LoVo (cell line): Measurements from ENCODE around the gene FHL1.
"Not testable (repeated sequence)": the region's sequence is repeated elsewhere in the genome, so short reads cannot be mapped to it uniquely, and the experiment has no call there.

Experiments used
- DNase-seq: peaks from one replicate; pipeline ENCODE4 v3.0.0-alpha.2; 2016; ENCODE audit warnings: low spot score

Gene FHL1

DNA sequence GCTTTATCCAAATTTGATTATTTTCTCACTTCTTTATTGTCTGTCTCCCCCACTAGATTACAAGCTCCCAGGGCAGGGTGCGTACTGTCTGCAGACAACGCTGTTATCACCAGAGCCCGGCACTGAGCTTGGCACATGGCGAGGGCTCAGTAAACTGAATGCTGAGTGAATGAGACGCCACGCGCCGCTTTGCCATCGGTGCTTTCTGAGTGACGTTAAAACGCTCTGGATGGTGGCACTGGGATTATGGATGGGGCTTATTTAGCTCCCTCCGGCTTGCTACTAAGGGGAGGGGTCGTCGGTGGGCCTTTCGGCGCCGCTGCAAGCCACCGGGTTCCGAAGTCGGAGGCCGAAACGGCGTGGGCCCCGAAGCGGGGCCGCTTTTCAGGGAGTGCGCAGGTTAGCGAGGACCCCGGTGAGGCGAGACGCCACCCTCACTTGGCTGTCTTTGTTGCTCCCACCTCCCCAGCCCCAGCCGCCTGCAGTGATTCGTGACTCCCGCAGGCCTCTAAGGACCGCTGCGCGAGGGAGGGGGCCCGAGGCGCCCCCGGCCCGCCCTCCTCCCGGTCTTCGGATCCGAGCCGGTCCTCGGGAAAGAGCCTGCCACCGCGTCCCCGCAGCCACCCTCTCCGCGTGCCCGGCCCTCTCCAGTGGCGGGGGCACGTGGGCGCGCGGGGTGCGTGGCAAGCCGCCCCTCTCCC lies 569 bp upstream of the FHL1 start:
- DNase-seq, result no peak

DNA sequence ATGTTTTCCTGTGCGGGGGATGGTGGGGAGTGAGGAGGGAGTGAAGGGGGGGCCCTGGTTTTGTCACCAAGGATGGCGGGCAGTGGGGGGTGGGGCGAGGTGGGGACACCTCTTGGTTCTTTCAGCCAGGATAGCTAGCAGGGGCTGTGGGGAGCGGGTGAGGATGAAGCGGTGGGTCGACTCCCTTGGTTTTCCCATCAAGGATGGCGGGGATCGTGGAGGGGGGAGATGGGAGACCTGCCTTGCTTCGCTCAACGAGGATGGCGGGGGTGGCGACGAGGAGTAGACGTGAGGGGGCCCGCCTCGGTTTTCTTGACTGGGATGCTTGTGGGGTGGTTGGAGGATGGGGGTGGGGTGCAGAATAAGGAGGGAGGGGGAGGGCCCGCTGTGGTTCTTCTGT lies 643 bp downstream of the FHL1 start:
- no peak for DNase-seq

DNA sequence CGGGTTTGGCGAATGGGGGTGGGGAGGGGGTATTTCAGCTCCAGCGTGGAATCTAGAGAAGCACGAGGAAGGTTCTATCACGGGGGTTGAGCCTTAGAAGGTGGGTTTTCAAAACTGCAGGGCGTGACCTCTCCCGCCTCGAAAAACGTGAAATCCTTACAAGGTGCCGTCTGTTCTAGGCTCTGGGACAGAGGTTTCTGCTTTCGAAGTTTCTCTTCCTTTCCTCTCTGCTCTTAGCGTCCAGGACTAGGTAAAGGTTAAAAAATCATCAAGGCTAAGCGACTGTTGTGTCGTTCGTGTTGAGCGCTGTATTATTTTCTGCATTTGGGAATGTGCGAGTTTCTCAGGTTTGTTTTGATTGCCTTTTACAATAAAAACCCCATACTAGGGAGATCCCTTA lies 1.1 kb downstream of the FHL1 start:
- no peak for DNase-seq

DNA sequence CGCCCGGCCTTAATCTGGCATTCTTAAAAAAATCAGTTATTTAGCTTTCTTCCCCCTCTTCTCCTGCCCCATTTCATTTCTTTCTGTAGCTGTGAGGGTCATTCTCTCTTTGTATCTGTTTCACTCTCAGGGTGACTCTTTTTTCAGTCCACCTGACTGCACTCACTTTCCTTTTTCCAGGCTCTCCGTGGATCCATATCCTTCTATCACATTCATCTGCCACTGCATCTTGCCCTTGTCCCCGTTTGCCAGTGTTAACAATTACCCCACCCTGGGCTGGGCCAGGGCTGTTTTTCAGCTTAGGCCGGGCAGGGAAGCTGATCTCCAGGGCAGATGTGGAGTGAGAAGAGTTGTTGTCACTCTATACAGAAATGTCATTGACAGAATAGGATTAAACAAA lies 7.7 kb downstream of the FHL1 start:
- DNase-seq, result no peak

DNA sequence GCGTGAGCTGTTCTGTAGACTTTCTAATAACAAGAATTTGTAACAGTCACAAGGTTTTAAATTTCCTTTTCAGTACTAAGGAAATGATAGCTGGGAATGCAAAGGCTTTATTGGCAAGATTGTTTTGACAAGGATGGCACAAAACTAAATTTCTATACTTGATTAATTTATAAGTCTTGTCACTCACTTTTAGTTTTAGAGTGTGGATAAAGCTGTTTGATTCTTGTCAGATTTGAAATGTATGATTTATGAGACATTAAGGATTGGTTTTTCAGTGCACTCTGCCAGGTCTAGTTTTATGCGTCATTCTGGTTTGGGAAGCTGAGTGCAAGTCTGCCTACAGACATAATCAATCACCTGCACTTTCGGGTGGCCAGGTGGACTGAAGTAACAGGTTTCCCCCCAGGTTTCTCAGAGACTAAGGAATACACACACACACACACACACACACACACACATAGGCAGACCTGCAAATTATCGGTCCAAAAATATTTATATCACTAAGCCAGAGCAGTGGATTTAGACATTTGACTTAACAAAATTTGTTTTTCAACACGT lies 9.3 kb downstream of the FHL1 start:
- DNase-seq, result no peak

- DNase-seq, result no peak
Observed at GRCh38 chrX:136157187-136157586, 9.9 kb downstream of the FHL1 start.

DNA sequence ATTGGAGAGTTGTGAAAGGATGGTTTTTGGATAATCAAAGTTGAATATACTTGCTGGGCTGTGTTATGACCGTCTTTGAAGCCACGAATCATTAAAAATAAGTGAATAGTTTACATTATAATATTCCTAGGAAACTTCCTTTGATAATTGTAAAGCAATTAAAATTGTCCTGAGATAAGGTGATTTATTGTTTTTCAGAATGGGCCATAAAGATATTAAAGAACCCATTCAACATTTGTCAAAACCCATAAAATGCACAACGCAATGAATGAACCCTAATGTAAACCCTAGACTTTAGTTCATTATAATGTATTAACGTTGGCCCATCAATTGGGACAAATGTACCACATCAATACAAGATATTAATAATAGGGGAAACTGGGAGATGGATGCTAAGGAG lies 11.4 kb downstream of the FHL1 start:
- DNase-seq, result no peak

DNA sequence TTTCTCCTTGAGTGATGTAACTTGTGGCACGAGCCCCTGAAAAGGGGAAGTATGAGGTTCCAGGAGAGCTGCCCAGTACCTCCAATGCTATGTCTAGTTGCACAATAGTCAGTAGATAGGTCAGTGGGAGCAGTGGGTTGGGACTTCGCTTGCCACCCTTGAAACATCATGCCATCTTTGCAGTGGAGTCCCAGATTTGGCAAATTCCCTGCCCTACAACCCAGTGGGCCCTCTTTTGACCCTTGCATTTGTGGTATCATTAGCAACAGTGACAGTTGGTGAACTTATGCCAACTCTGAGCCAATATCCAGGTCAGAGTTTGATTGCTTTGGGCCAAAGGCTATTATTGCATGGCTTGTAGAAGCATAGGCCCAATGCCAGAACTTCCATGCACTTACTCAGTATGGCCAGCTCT lies 12.3 kb downstream of the FHL1 start:
- no peak for DNase-seq

GRCh38 chrX:136162827-136163570 lies 15.7 kb downstream of the FHL1 start:
- peak; percentile 18 for DNase-seq

DNA sequence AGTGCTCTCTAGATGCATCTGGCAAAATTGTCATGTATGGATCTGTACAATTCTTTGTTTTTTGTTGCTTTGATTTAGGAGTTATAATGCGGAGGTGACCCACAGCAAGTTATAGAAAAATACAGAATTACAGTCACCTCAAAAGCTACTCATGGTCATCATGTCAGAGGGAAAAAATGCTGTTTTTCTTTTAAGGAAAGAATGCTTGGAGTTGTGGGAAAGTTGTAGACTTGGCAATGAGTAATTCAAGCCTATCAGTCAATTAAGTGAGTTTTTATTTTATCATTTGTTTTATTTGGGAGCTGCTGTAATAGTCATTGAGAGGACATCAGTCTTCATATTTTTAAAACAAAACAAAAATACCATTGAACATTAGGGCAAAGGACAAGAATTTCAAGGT lies 16.4 kb downstream of the FHL1 start:
- no peak for DNase-seq

GRCh38 chrX:136165406-136165805 lies 18.1 kb downstream of the FHL1 start:
- DNase-seq, result no peak

- no peak for DNase-seq
Observed at GRCh38 chrX:136166221-136166855, 19.0 kb downstream of the FHL1 start.

- not testable (repeated sequence) for DNase-seq
Observed at GRCh38 chrX:136167989-136168388, 20.7 kb downstream of the FHL1 start.

- no peak for DNase-seq
Observed at GRCh38 chrX:136168929-136169735, 21.8 kb downstream of the FHL1 start.

- DNase-seq, result no peak
Observed at GRCh38 chrX:136170139-136170800, 22.9 kb downstream of the FHL1 start.

GRCh38 chrX:136171420-136171819 lies 24.1 kb downstream of the FHL1 start:
- DNase-seq, result no peak

DNA sequence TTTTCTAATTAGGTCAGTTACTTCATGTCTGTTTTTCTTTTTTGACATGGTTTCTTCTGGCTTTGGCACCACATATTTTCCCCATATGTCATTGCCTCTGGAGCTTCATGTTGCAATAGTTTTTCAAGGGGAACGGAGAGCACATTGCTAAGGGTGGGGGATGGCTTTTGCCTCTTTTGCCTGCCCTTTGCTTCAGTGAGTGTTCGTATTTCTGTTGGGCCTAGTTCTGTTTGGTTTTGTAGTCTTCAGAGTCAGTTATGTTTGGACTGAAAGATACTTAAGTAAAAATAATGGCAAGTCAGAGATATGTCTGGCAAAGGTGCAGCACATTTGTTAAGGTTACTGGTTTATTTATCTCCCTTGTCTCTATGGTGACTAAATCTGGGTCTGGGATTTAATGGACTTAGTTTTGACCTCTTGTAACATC lies 29.1 kb downstream of the FHL1 start:
- DNase-seq, result no peak

- no peak for DNase-seq
Observed at GRCh38 chrX:136179133-136179532, 31.8 kb downstream of the FHL1 start.

DNA sequence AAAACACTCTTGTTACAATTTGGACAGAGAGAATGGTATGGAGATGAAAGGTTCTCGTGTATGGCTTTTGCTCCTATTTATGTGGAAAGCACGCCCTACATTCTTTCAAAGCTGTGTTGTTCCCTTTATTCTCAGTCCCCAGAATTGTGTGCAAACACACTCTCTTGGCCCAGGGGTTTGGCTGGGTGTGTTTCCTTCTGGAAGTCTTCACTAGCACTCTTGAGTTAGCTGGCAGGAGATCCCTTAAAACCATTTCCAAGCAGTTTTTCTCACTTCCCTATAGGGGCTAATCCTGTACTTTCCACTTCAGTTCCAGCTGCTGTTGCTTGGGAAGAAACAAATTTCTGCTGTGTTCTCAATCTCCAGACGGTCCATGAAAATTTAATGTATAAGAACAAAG lies 35.1 kb downstream of the FHL1 start:
- DNase-seq, result no peak

- DNase-seq, result no peak
Observed at GRCh38 chrX:136183172-136183571, 35.8 kb downstream of the FHL1 start.

DNA sequence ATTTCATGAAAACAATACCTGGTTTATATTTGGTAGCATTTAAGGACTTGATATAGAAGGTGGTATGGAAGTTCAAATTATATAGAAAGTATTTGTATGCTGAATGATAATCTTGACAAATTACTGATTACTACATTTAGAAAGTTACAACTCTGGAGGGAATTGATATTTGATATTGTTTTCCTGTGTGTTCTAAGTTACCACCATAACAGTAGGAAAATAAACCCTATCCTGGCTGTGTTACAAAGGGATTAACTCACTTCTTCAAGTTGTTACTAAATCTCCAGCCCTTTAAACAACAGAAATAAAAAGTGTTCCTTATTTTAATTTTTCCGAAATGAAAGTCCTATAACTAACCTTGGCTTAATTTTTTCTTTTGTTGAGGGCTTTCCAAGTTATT lies 36.6 kb downstream of the FHL1 start:
- DNase-seq, result no peak
